Gastrocnemius medialis (tissue), 4 donors: ENCODE data around the gene SMAD6.

ENCODE experiments used
- CTCF ChIP-seq, 5 experiments: fragments of 450-650 bp in 3 of 5; fragments of 200-600 bp in 2 of 5; sonication (generic) in 2 of 5; IDR thresholded peaks in 4 of 5; conservative IDR thresholded peaks in 1 of 5; 1 replicate in 4 of 5; 2 replicates in 1 of 5; pipeline ENCODE4 v1.5.1; 2016 to 2019; ENCODE audit warnings: antibody characterized with exemption in 5 of 5, mild to moderate bottlenecking in 3 of 5, moderate library complexity in 3 of 5
- POLR2A ChIP-seq, 2 donors: fragments of 450-650 bp; IDR thresholded peaks; one replicate each; pipeline ENCODE4 v1.6.1; 2017; ENCODE audit warnings: antibody characterized with exemption in 2 of 2, mild to moderate bottlenecking in 2 of 2, moderate library complexity in 2 of 2

GRCh38 chr15:66809664-66810063, 107.6 kb downstream of the SMAD6 start:
- TF ChIP-seq CTCF (IDR thresholded peaks at IDR 0.05 in 4 of 5, conservative IDR thresholded peaks at IDR 0.05 in 1 of 5): no peak
- no peak for TF ChIP-seq POLR2A (IDR thresholded peaks at IDR 0.05)
